Esophagus squamous epithelium (tissue), 5 donors: ENCODE results near the gene RAI14. TPM values are rescaled to one million over a fixed set of nuclear protein-coding genes. Genes with fewer than 3 reads are reported as not detected.

ENCODE experiments used
- DNase-seq: peaks from one replicate; lab custom pipeline; 2025; lab: John Stamatoyannopoulos, UW
- H3K27ac ChIP-seq, 4 donors: fragments of 200-600 bp; sonication (generic); one replicate each; pipeline ENCODE4 v1.5.1; 2016 to 2019; ENCODE audit warnings: mild to moderate bottlenecking in 1 of 4
- H3K27me3 ChIP-seq, 4 donors: fragments of 200-600 bp; sonication (generic); 1 replicate in 3 of 4; 2 replicates in 1 of 4; pipeline versions ENCODE4 v1.5.1 to v1.6.0; 2017 to 2021; ENCODE audit warnings: antibody characterized with exemption in 1 of 4
- H3K36me3 ChIP-seq, 3 donors: fragments of 200-600 bp; sonication (generic); one replicate each; pipeline ENCODE4 v1.5.1; 2016 to 2019
- H3K4me1 ChIP-seq, 3 donors: fragments of 200-600 bp; sonication (generic); one replicate each; pipeline ENCODE4 v1.5.1; 2017 to 2019
- H3K4me3 ChIP-seq, 4 donors: fragments of 200-600 bp; sonication (generic); 1 replicate in 3 of 4; 2 replicates in 1 of 4; pipeline ENCODE4 v1.5.1; 2016 to 2019; ENCODE audit warnings: mild to moderate bottlenecking in 2 of 4, moderate library complexity in 1 of 4
- H3K9me3 ChIP-seq, 3 donors: fragments of 200-600 bp; sonication (generic); one replicate each; pipeline ENCODE4 v1.5.1; 2016 to 2019
- POLR2A ChIP-seq, 4 donors: fragments of 450-650 bp; IDR thresholded peaks; one replicate each; pipeline ENCODE4 v1.6.1; 2017; ENCODE audit warnings: antibody characterized with exemption in 4 of 4, mild to moderate bottlenecking in 4 of 4, moderate library complexity in 3 of 4
- WGBS, 2 donors: methylation state at CpG; one replicate each; pipeline ENCODE4 v1.1.5; 2018; 5-methylcytosine and 5-hydroxymethylcytosine counted together
- intact Hi-C: fragments of 100-400 bp; cut with DNase I; formaldehyde crosslinking; loops from one replicate; pipeline ENCODE4 v1.15.0; 2022
- total RNA-seq, 4 donors: library from RNA; depleted of rRNA; stranded (reverse); fragments of >200 nt; gene quantifications; one replicate each; pipeline ENCODE4 v1.1.0, GENCODE V29; 2016
- TF ChIP-seq, protein P1 (sequence below), 6 experiments: fragments of 450-650 bp in 4 of 6; fragments of 200-600 bp in 2 of 6; sonication (generic) in 2 of 6; IDR thresholded peaks; one replicate each; pipeline ENCODE4 v1.5.1; 2016 to 2019; ENCODE audit warnings: antibody characterized with exemption in 6 of 6, mild to moderate bottlenecking in 4 of 6, moderate library complexity in 4 of 6
- donor health status: DM: yes; HTN: yes; CAD: no.

The RAI14 gene
- total RNA-seq, 4 donors from 2014 or later = 5.2 to 18.7 (median 9.0) TPM

- Histone ChIP-seq H3K4me3 (no peak overlapping the region), H3K27me3 (no peaks in the 10 kb centered on the region), H3K4me1 (peaks cover 0 to 11% (median 0%) of the 10 kb centered on the region in 3 donors), H3K27ac (peak overlapping the region in 3 of 4 donors; percentile 25 to 44 (median 35)), H3K36me3 (no peaks in the 10 kb centered on the region), H3K9me3 (no peaks in the 10 kb centered on the region)
- intact Hi-C loops = no loop called here
- TF ChIP-seq, protein P1, sequence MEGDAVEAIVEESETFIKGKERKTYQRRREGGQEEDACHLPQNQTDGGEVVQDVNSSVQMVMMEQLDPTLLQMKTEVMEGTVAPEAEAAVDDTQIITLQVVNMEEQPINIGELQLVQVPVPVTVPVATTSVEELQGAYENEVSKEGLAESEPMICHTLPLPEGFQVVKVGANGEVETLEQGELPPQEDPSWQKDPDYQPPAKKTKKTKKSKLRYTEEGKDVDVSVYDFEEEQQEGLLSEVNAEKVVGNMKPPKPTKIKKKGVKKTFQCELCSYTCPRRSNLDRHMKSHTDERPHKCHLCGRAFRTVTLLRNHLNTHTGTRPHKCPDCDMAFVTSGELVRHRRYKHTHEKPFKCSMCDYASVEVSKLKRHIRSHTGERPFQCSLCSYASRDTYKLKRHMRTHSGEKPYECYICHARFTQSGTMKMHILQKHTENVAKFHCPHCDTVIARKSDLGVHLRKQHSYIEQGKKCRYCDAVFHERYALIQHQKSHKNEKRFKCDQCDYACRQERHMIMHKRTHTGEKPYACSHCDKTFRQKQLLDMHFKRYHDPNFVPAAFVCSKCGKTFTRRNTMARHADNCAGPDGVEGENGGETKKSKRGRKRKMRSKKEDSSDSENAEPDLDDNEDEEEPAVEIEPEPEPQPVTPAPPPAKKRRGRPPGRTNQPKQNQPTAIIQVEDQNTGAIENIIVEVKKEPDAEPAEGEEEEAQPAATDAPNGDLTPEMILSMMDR (IDR thresholded peaks at IDR 0.05) = no peak
- no peak for TF ChIP-seq POLR2A (IDR thresholded peaks at IDR 0.05)
- DNase-seq = no peak
- 37 to 42% methylated on average over 5 of the region's 5 CpGs for WGBS, 2 donors
Measured at GRCh38 chr5:34621277-34622097, 34.6 kb upstream of the RAI14 start.

DNA sequence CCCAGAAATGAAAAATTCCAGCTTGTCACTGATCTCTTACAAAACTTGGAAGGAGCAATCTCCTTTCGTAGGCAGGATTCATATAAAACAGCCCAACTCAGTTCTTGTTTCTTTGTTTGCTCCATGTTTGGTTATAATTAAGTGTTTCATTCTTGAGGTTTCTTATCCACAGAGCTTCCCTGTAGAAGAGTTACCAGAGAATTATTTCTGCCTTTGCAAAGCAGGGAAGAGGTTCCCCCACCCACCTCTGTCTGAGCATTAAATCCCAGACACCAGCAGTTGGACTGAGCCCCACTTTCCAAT, 34.1 kb upstream of the RAI14 start:
- intact Hi-C loops = no loop called here
- H3K36me3 ChIP-seq = no peaks in the 10 kb centered on the region
- no peaks in the 10 kb centered on the region for H3K27me3 ChIP-seq
- peak overlapping the region in 3 of 4 donors; percentile 25 to 43 (median 35) for H3K27ac ChIP-seq
- 10 to 17% methylated on average over 1 of the region's 1 CpG for WGBS, 2 donors
- no peak for DNase-seq
- peaks cover 0 to 11% (median 0%) of the 10 kb centered on the region in 3 donors for H3K4me1 ChIP-seq
- no peak for TF ChIP-seq POLR2A (IDR thresholded peaks at IDR 0.05)
- TF ChIP-seq, protein P1 (IDR thresholded peaks at IDR 0.05) = no peak
- no peak overlapping the region for H3K4me3 ChIP-seq
- H3K9me3 ChIP-seq = no peaks in the 10 kb centered on the region

- 68 to 94% methylated on average over 3 of the region's 3 CpGs for WGBS, 2 donors
Measured at GRCh38 chr5:34624691-34625090, 31.4 kb upstream of the RAI14 start.

GRCh38 chr5:34625246-34625645, 30.9 kb upstream of the RAI14 start:
- TF ChIP-seq POLR2A (IDR thresholded peaks at IDR 0.05) = no peak
- TF ChIP-seq, protein P1 (IDR thresholded peaks at IDR 0.05) = no peak
- H3K36me3 ChIP-seq = no peaks in the 10 kb centered on the region
- H3K9me3 ChIP-seq = no peaks in the 10 kb centered on the region
- no peaks in the 10 kb centered on the region for H3K27me3 ChIP-seq
- peaks cover 0 to 11% (median 0%) of the 10 kb centered on the region in 3 donors for H3K4me1 ChIP-seq
- H3K27ac ChIP-seq = no peak overlapping the region
- DNase-seq = no peak
- 63 to 96% methylated on average over 1 of the region's 1 CpG for WGBS, 2 donors
- intact Hi-C loops = no loop called here
- no peak overlapping the region for H3K4me3 ChIP-seq

More at GRCh38 chr5:34624691-34625090, 31.4 kb upstream of the RAI14 start:
- Histone ChIP-seq H3K9me3 (no peaks in the 10 kb centered on the region), H3K36me3 (no peaks in the 10 kb centered on the region), H3K4me1 (peaks cover 0 to 11% (median 0%) of the 10 kb centered on the region in 3 donors), H3K4me3 (no peak overlapping the region), H3K27ac (no peak overlapping the region), H3K27me3 (no peaks in the 10 kb centered on the region)
- DNase-seq = no peak
- TF ChIP-seq, protein P1 (IDR thresholded peaks at IDR 0.05) = no peak
- TF ChIP-seq POLR2A (IDR thresholded peaks at IDR 0.05) = no peak
- intact Hi-C loops = no loop called here

- TF ChIP-seq, protein P1 (IDR thresholded peaks at IDR 0.05) = no peak
- no peak for TF ChIP-seq POLR2A (IDR thresholded peaks at IDR 0.05)
- WGBS, 2 donors = 53 to 60% methylated on average over 6 of the region's 6 CpGs
Measured at GRCh38 chr5:34626036-34626435, 30.1 kb upstream of the RAI14 start.

More at GRCh38 chr5:34626036-34626435, 30.1 kb upstream of the RAI14 start:
- Histone ChIP-seq H3K36me3 (no peaks in the 10 kb centered on the region), H3K27ac (no peak overlapping the region), H3K9me3 (no peaks in the 10 kb centered on the region), H3K4me1 (peaks cover 0 to 11% (median 0%) of the 10 kb centered on the region in 3 donors), H3K27me3 (no peaks in the 10 kb centered on the region), H3K4me3 (no peak overlapping the region)
- intact Hi-C loops = no loop called here
- DNase-seq = no peak
